Stimulated activated CD4-positive, alpha-beta T cell treated with anti-CD3 and anti-CD28 coated beads, Interleukin-15, amount 100 ng/mL, for 24 hours (primary cell): Measurements from ENCODE around the gene GLI1.

Experiments
- DNase-seq: peaks from one replicate; pipeline ENCODE4 v3.0.0-alpha.2; 2020

Gene GLI1

DNA sequence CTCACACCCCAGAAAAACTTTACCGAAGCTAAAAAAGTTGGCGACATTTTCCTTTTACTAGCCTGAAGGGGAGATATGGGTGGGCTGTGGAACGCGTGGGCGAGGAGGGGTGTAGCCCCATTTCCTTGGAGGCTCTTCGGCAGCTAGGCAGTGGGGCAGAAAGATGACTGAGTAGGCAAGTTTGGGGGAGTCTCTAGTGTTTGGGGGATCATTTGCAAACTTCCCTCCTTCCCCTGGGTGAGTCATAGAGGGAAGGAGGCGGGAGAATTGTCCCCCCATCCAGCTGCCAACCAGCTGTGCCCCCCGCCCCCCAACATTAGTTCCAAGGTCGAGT is 2.3 kb downstream of the GLI1 start:
- DNase-seq: peak; percentile 35

- DNase-seq: peak; percentile 94
Measured at GRCh38 chr12:57462251-57462911, 2.8 kb downstream of the GLI1 start.

- no peak for DNase-seq
Measured at GRCh38 chr12:57462912-57463253, 3.3 kb downstream of the GLI1 start.

DNA sequence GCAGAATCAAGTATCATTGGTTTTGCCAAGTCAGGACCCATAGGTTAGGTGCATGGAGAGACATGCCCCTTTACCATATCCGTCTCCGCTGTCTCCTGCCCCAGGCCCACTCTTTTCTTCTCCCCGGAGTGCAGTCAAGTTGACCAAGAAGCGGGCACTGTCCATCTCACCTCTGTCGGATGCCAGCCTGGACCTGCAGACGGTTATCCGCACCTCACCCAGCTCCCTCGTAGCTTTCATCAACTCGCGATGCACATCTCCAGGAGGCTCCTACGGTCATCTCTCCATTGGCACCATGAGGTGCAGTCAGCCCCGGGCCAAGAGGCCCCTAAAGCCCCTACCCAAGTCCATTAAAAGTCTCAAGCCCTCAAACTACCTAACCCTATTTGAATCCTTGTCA is 5.0 kb downstream of the GLI1 start:
- DNase-seq: no peak

- DNase-seq: no peak
Measured at GRCh38 chr12:57465030-57465746, 5.6 kb downstream of the GLI1 start.

GRCh38 chr12:57465747-57466505 is 6.3 kb downstream of the GLI1 start:
- no peak for DNase-seq

DNA sequence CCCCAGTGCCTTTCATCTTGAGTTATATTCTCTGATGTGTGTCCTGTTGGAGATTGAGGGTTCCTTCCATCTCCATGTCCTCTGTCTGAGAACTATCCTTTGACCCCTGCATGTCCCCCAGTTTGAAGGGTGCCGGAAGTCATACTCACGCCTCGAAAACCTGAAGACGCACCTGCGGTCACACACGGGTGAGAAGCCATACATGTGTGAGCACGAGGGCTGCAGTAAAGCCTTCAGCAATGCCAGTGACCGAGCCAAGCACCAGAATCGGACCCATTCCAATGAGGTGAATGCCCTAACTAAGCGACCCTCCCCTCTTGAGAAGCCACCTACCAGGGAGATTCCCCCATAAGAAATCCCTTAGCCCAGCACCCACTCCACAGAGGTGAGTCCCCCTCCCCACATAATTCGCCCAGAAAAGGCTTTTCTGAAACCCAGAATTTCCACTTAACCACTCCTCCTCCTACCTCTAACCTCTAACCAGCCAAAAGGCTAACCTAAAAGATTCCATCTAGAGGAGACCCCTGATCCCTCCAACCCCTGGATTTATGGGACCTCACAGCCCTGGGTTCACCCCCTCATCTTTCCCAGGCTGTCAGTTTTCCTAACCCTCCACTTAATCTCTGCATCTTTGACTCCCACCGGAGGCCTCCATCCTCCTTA is 7.8 kb downstream of the GLI1 start:
- DNase-seq: no peak

DNA sequence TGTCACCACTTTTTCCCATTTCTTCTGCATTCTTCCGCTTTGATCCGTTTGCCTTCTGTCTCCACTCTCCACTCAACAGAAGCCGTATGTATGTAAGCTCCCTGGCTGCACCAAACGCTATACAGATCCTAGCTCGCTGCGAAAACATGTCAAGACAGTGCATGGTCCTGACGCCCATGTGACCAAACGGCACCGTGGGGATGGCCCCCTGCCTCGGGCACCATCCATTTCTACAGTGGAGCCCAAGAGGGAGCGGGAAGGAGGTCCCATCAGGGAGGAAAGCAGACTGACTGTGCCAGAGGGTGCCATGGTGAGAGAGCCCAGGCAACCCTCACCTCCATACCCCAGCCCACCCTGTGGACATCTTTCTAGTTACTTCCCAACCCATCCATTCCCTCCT is 8.3 kb downstream of the GLI1 start:
- DNase-seq: no peak

- no peak for DNase-seq
Measured at GRCh38 chr12:57469296-57470164, 9.9 kb downstream of the GLI1 start.

DNA sequence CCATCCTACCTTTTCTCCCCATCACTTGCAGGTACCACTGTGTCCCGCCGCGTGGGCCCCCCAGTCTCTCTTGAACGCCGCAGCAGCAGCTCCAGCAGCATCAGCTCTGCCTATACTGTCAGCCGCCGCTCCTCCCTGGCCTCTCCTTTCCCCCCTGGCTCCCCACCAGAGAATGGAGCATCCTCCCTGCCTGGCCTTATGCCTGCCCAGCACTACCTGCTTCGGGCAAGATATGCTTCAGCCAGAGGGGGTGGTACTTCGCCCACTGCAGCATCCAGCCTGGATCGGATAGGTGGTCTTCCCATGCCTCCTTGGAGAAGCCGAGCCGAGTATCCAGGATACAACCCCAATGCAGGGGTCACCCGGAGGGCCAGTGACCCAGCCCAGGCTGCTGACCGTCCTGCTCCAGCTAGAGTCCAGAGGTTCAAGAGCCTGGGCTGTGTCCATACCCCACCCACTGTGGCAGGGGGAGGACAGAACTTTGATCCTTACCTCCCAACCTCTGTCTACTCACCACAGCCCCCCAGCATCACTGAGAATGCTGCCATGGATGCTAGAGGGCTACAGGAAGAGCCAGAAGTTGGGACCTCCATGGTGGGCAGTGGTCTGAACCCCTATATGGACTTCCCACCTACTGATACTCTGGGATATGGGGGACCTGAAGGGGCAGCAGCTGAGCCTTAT is 10.8 kb downstream of the GLI1 start:
- no peak for DNase-seq

GRCh38 chr12:57470970-57471656 is 11.5 kb downstream of the GLI1 start:
- no peak for DNase-seq

DNA sequence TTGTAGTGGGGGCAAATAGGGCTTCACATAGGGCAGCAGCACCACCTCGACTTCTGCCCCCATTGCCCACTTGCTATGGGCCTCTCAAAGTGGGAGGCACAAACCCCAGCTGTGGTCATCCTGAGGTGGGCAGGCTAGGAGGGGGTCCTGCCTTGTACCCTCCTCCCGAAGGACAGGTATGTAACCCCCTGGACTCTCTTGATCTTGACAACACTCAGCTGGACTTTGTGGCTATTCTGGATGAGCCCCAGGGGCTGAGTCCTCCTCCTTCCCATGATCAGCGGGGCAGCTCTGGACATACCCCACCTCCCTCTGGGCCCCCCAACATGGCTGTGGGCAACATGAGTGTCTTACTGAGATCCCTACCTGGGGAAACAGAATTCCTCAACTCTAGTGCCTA is 12.1 kb downstream of the GLI1 start:
- no peak for DNase-seq

DNA sequence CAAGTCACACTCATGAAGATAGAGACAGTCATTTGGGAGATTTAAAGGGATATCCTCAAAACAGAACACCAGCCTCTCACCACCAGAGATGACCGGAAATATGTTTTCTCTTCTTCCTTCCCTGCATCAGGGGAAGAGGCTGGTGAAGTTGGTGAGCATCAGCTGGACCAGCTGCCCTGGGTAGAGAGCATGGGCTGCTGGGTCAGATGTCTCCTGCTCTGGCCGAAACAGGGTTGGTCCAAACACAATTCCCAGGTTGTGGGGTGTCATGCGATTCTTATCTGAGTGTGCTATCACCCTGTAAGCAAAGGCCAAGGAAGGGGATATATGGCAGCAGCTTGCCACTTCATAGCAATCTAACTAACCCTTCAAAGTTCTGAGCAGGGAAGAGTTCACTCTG is 12.8 kb downstream of the GLI1 start:
- DNase-seq: no peak

GRCh38 chr12:57473392-57473791 is 13.8 kb downstream of the GLI1 start:
- no peak for DNase-seq

GRCh38 chr12:57473886-57474285 is 14.3 kb downstream of the GLI1 start:
- no peak for DNase-seq

DNA sequence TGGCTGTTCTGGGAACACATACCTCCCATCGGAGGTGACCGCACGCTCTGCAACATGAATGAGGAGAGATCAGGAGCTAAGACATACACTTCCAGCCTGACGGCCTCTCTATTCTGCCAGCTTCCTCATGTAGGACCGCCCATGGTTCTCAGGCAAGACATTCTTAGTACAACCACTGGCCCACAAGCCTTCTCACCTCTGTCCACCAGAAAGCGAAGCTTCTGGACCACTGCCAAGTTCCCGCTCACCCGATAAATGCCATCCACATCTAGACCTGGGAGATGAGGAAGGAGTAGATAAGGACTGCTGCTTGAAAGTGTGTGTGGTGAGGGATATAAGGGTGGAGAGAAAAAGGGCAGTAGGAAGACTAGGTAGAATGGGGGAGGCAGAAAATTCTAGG is 14.8 kb downstream of the GLI1 start:
- no peak for DNase-seq

DNA sequence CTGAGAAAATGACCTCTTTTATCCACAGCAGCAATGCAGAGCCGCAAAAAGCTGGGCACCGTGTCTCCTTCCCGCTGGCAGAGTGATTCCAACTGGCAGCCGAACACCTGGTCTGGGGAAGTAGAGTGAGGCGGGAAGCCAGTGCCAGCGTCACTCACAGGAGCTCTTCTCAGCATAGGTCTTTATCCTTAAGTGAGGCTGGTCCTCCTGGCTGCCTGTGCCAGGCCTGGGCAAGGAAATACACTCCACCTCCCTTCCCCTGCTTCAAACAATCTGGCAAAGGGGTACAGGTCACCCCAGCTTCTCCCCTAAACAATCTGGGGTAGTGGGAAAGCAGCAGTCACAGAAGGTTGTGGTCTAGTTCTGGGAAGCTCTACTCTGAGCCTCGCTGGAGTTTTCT is 15.3 kb downstream of the GLI1 start:
- DNase-seq: no peak

GRCh38 chr12:57475271-57476161 is 15.9 kb downstream of the GLI1 start:
- DNase-seq: peak; percentile 32

- peak; percentile 87 for DNase-seq
Measured at GRCh38 chr12:57476162-57476992, 16.8 kb downstream of the GLI1 start.
